AG04450 (cell line): ENCODE measurements around the gene IL1R2. TPM values are rescaled to one million over a fixed set of nuclear protein-coding genes. Genes with fewer than 3 reads are reported as not detected.

ENCODE experiments used
- CTCF ChIA-PET: fragments of 300-600, 350-600 bp; formaldehyde crosslinking; extraction: SDS; loops from one replicate; lab custom pipeline; 2022; ENCODE audit warnings: antibody characterized with exemption, inconsistent platforms; lab: Charles Lee
- POLR2A ChIA-PET: fragments of 350-600 bp; formaldehyde crosslinking; extraction: SDS; loops from one replicate; lab custom pipeline; 2021; ENCODE audit warnings: antibody characterized with exemption, inconsistent platforms; lab: Yijun Ruan, JAX
- DNase-seq: peaks from one replicate; pipeline ENCODE4 v3.0.0-alpha.2; 2011; ENCODE audit warnings: low read depth, low spot score
- H3K27ac ChIP-seq: one replicate; pipeline ENCODE4 v1.5.1; 2012; ENCODE audit warnings: low read depth, low read length, control low read depth
- H3K27me3 ChIP-seq: one replicate; pipeline ENCODE4 v1.6.0; 2012; ENCODE audit warnings: low read length; ENCODE audit not compliant: control insufficient read depth, insufficient read depth
- H3K4me3 ChIP-seq: 2 replicates; pipeline ENCODE4 v1.5.1; 2011; ENCODE audit warnings: mild to moderate bottlenecking, low read depth, low read length, control low read depth
- H3K9me3 ChIP-seq: 2 replicates; pipeline ENCODE4 v1.5.1; 2012; ENCODE audit warnings: low read length; ENCODE audit not compliant: control insufficient read depth, insufficient read depth
- polyA plus RNA-seq: library from polyadenylated mRNA; depleted of rRNA; stranded (reverse); fragments of >200 nt; gene quantifications from 2 replicates; pipeline ENCODE4 v1.2.3, GENCODE V29; 2011
- TF ChIP-seq, protein P1 (sequence below): IDR thresholded peaks from 2 replicates; pipeline ENCODE4 v1.5.1; 2011; ENCODE audit warnings: low read depth, low read length, control low read depth, inconsistent platforms

IL1R2 gene
- polyA plus RNA-seq, 1 experiment, result 0.41 TPM

DNA sequence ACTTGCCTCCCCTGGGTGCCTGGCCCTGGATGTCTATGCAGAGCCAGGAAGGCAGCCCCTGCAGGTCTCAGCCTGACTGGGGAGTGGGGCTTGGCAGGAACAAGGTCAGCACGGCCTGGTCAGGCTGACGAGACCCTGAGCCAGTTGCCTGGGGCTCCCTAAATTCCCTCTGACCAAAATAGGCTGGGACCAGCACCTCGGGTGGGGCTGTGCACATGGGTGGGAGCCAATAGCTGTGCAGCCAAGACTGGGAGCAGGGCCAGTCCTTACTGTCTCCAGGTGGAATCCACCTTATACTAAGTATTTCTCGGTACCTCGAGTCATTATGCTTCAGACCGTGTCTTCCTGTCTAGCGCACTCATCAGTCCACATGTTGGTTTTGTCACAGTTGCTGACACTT lies 11.4 kb upstream of the IL1R2 start:
- no peaks in the 10 kb centered on the region for H3K9me3 ChIP-seq
- CTCF ChIA-PET, result interaction anchor here (1.3 kb wide), 1 partner anchor 96 kb away, joined by 4 read pairs; no protein-coding TSS in a partner anchor

DNA sequence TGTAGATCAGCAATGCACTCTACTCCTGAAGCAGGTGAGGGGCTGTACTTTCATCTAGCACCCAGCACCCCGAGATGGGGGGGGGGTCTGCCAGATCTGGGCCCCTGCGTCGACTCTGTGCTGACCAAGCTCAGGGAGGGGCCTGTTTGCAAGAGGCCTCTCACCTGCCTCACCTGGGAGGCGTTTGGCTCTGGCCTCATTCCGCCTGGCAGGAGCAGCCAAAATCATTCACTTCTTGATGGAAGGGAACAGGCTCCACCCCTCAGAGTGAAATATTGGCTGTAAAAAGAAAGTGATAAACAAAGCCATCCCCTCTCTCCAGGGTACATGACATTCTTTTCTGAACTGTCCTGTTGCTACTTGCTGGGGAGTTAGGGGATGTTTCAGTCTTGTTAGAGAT lies 10.7 kb upstream of the IL1R2 start:
- ChIA-PET CTCF (interaction anchor here (1.3 kb wide), 1 partner anchor 97 kb away, joined by 4 read pairs; no protein-coding TSS in a partner anchor), POLR2A (no interaction called here)
- Histone ChIP-seq H3K27ac (no peak overlapping the region), H3K27me3 (peaks cover 7% of the 10 kb centered on the region), H3K4me3 (no peak overlapping the region), H3K9me3 (no peaks in the 10 kb centered on the region)
- TF ChIP-seq, protein P1, sequence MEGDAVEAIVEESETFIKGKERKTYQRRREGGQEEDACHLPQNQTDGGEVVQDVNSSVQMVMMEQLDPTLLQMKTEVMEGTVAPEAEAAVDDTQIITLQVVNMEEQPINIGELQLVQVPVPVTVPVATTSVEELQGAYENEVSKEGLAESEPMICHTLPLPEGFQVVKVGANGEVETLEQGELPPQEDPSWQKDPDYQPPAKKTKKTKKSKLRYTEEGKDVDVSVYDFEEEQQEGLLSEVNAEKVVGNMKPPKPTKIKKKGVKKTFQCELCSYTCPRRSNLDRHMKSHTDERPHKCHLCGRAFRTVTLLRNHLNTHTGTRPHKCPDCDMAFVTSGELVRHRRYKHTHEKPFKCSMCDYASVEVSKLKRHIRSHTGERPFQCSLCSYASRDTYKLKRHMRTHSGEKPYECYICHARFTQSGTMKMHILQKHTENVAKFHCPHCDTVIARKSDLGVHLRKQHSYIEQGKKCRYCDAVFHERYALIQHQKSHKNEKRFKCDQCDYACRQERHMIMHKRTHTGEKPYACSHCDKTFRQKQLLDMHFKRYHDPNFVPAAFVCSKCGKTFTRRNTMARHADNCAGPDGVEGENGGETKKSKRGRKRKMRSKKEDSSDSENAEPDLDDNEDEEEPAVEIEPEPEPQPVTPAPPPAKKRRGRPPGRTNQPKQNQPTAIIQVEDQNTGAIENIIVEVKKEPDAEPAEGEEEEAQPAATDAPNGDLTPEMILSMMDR, result no peak
- no peak for DNase-seq

More for the DNA sequence above, 11.4 kb upstream of the IL1R2 start:
- TF ChIP-seq, protein P1, result no peak
- POLR2A ChIA-PET, result no interaction called here
- H3K27me3 ChIP-seq, result peaks cover 7% of the 10 kb centered on the region
- no peak for DNase-seq
- H3K4me3 ChIP-seq, result no peak overlapping the region
- no peak overlapping the region for H3K27ac ChIP-seq

DNA sequence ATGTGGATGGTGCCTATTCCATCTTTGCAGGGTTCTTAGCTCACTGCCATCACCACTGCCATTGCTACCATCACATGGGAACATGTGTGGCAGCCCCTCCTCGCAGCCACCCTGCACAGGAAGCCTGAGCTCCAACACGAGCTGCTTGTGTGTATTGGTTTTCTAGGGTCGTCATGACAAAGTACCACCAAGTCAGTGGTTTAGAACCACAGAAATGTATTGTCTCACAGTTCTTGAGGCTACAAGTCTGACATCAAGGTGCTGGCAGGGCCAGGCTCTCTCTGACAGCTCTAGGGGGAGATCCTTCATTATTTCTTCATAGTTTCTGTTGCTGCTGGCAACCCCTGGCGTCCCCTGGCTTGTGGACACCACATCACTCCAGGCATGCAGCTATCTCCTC lies 10.3 kb upstream of the IL1R2 start:
- H3K27ac ChIP-seq, result no peak overlapping the region
- ChIA-PET CTCF (interaction anchor here (1.3 kb wide), 1 partner anchor 97 kb away, joined by 4 read pairs; no protein-coding TSS in a partner anchor), POLR2A (no interaction called here)
- TF ChIP-seq, protein P1, result no peak
- H3K27me3 ChIP-seq, result peaks cover 7% of the 10 kb centered on the region
- no peaks in the 10 kb centered on the region for H3K9me3 ChIP-seq
- no peak overlapping the region for H3K4me3 ChIP-seq
- DNase-seq, result no peak

DNA sequence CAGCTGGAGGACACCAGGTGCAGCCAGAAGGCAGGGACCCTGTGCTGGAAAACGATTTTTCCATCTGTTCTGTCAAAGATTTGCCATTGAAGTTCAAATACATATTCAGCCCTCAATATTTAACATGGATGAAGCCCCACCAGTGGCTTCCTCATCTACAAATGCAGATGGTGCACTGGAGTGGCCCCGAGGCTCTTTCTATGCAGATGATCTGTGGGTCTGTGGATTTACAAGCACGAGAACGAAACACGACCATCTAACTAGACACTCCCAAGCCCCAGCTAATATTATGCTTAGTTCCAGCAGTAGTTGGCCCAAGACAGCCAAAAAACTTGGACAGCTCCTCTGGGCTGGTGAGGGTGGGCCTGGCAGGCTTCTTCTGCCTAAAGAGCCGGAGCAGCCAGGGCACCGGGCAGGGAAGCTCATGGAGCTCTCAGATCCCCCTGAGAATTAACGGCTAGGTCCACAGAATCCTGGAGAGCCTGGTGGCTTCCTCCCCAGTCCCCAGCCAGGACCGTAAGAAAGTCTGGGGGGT lies 9.2 kb upstream of the IL1R2 start:
- POLR2A ChIA-PET, result no interaction called here
- Histone ChIP-seq H3K27ac (no peak overlapping the region), H3K9me3 (no peaks in the 10 kb centered on the region), H3K27me3 (peaks cover 7% of the 10 kb centered on the region), H3K4me3 (no peak overlapping the region)
- CTCF ChIA-PET, result interaction anchor here (1.1 kb wide), 1 partner anchor 99 kb away, joined by 4 read pairs; no protein-coding TSS in a partner anchor
- no peak for DNase-seq
- TF ChIP-seq, protein P1, result no peak

DNA sequence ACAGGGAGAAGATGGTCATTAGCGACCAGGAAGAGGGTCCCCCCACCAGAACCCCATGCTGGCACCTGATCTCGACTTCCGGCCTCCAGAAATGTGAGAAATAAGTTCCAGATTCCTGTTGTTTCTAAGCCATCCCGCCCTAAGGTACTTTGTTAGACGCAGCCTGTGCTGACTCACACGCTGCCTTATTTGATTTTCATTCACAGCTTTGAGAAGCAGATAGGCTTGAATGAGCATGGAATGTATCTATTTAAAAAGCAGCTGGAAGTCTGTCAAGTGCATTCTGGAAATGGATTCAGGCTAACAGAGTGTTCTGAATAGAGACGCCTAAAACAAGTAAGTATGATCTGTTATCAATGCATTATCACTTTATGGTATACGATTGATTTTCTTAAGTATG lies 8.3 kb upstream of the IL1R2 start:
- TF ChIP-seq, protein P1, result no peak
- Histone ChIP-seq H3K4me3 (no peak overlapping the region), H3K27me3 (peaks cover 12% of the 10 kb centered on the region), H3K27ac (no peak overlapping the region), H3K9me3 (no peaks in the 10 kb centered on the region; the same call in 1 of the 2 replicates)
- no peak for DNase-seq
- ChIA-PET CTCF (interaction anchor here (1.1 to 1.4 kb wide), 2 partner anchors 37 to 100 kb away, joined by 3 to 4 read pairs; no protein-coding TSS in a partner anchor), POLR2A (no interaction called here)
